Measurements from ENCODE around the gene NRIP2.

NRIP2 gene

DNA sequence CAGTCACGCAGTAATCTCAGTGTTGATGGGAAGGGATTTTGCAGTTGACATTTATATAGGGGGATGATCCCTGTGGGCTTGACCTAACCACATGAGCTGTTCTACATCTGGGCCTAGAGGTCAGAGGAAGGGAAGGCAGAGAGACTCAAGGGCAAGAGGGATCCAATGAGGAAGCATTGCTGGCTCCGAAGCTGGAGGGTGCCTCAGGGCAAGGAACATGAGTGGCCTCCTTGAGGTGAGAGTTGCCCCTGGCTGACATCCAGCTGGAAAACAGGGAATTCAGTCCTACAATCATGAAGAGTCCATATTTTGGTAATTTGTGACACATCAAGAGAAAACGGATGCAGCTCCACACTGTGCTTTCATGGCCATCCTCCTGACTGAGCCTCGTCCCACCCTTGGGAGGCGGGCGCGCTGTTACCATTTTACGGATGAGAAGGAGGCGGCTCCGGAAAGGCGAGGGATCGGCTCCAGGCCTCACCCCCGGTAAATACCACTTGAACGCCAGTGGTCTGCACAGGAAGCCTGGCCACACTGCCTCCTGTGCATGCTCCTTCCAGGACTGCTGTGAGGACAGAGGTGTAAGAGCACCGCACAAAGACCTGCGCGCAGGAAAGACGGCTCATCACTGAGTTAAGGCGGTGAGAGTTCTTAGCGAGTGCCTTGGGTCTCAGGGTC lies 58.6 kb downstream of the NRIP2 start:
- in situ Hi-C loops (cut with MboI; ENCODE audit: low sequenced_read_pairs), result no loop called here

DNA sequence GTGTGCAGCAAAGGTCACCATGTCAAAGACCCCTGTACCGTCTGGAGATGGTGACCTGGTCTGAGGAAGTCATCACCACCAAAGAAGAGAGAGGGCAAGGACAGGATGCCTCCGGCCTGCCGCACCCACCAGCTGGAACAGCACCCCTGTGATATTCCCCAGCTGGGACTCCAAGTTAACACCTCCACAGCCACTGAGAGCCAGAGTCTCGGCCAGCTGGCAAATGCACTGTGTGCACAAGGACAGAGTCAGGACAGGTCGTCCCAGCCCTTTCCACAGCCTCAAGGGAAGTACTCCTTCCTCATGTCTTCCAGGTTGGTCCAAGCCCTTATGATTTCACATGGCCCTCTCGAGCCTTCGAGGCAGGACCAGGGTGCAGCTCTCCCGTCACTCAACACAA lies 59.4 kb downstream of the NRIP2 start:
- in situ Hi-C loops (cut with MboI; ENCODE audit: low sequenced_read_pairs), result no loop called here

Data from HL-60/S4 treated with phorbol 12-myristate 13-acetate at 8.2 ng/mL for 4 days and 3 days (cell line).